ENCODE data around the gene RSF1.

- TF ChIP-seq POLR2AphosphoS5 (IDR thresholded peaks at IDR 0.05; ENCODE audit: low read depth, low read length) (no peak), CTCF (IDR thresholded peaks at IDR 0.05 in 2 of 3, conservative IDR thresholded peaks at IDR 0.05 in 1 of 3; ENCODE audit: borderline replicate concordance in 1 of 3, insufficient read depth in 1 of 3, low read depth in 2 of 3, low read length in 2 of 3) (no peak), SRF (IDR thresholded peaks at IDR 0.05; ENCODE audit: low read depth) (no peak)
Observed at GRCh38 chr11:77695417-77695816, 125.1 kb downstream of the RSF1 start.

Measured in HCT116 (cell line).